Fibroblast of skin of abdomen (primary cell): ENCODE results near the gene POC1B.
A peak's percentile ranks its signal among the peaks of the same experiment; 100 is the strongest.

ENCODE experiments used
- DNase-seq: peaks from one replicate; pipeline ENCODE4 v3.0.0-alpha.2; 2013

The POC1B gene

GRCh38 chr12:89384050-89384758 lies 141.6 kb downstream of the POC1B start:
- peak; percentile 90 for DNase-seq

- peak; percentile 29 for DNase-seq
Measured at GRCh38 chr12:89383235-89384049, 142.4 kb downstream of the POC1B start.

- no peak for DNase-seq
Measured at GRCh38 chr12:89382328-89382727, 143.5 kb downstream of the POC1B start.

- no peak for DNase-seq
Measured at GRCh38 chr12:89379839-89380467, 145.9 kb downstream of the POC1B start.

GRCh38 chr12:89379148-89379838 lies 146.6 kb downstream of the POC1B start:
- DNase-seq = no peak

- DNase-seq = no peak
Measured at GRCh38 chr12:89376844-89377243, 149.0 kb downstream of the POC1B start.

GRCh38 chr12:89376202-89376529 lies 149.7 kb downstream of the POC1B start:
- no peak for DNase-seq

GRCh38 chr12:89373763-89374572 lies 151.9 kb downstream of the POC1B start:
- peak; percentile 74 for DNase-seq

- DNase-seq = no peak
Measured at GRCh38 chr12:89372584-89373370, 153.1 kb downstream of the POC1B start.

GRCh38 chr12:89370850-89371249 lies 155.0 kb downstream of the POC1B start:
- peak; percentile 82 for DNase-seq

- no peak for DNase-seq
Measured at GRCh38 chr12:89370421-89370831, 155.4 kb downstream of the POC1B start.
